ENCODE data around the gene DHX58. TPM values are rescaled to one million over a fixed set of nuclear protein-coding genes. Genes with fewer than 3 reads are reported as not detected.

Gene DHX58
- 40.4 TPM for total RNA-seq
- long read RNA-seq, transcript DHX58-201 (14 exons, 2,617 nt) = major isoform, 12 of 33 reads
- long read RNA-seq, partial matches to known transcripts = 13 of 33 reads
- long read RNA-seq, other reads (novel, unspliced or antisense) = 8 of 33 reads

DNA sequence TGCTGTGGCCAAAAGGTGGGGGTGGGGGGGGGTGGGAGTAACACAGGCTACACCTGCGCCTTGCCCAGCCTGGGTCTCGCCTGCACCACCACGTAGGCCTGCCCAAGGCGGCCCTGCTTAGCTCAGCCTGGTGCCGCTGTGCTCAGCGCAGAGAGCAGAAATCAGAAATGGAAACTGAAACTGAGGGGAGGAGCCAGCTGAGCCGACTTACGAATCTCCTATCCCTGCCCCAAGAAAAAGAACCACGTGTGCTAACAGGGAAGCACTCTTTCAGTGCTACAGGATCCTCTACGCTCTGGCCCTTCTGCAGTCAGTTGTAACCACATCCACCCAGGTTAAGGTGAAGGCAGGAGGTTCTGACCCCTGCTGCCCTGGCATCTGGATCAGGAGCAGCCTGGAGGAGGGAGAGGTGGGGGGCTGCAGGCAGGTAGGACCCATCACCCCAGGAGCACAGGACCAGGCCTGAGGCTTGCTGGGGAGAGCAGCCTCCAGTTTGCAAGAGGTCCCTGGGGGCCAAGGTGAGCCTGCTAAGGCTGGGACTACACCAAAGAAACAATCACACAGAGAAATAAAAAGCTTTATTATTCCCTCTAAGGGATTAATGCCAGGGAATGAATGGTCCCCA, at the start of gene DHX58:
Gene DHX58 (minus strand): TSS at position 163 of the 625 bp plus-strand sequence. CDS start 822 bp downstream, outside the sequence.
- Histone ChIP-seq H3K27ac (peak within 1 kb of the TSS; percentile 91), H3K36me3 (peaks cover 39% of the 10 kb centered on the region), H3K9me3 (no peaks in the 10 kb centered on the region), H3K27me3 (ENCODE audit: low read depth) (no peaks in the 10 kb centered on the region), H3K4me1 (peaks cover 31% of the 10 kb centered on the region), H3K4me3 (peak within 1 kb of the TSS; percentile 68)
- ATAC-seq (peak; percentile 88 to 93), DNase-seq (peak; percentile 80)
- intact Hi-C loops (cut with DNase I) = loop anchor here (10.0 kb wide), 1 partner anchor 148 kb away; the partner anchor contains the start of gene CNP
- no peak for TF ChIP-seq CTCF (IDR thresholded peaks at IDR 0.05)

GRCh38 chr17:42160531-42160910, 48.0 kb upstream of the DHX58 start:
- Histone ChIP-seq H3K4me3 (no peak overlapping the region), H3K36me3 (no peaks in the 10 kb centered on the region), H3K4me1 (peaks cover 4% of the 10 kb centered on the region), H3K27me3 (ENCODE audit: low read depth) (no peaks in the 10 kb centered on the region), H3K9me3 (no peaks in the 10 kb centered on the region), H3K27ac (no peak overlapping the region)
- ATAC-seq = no peak
- TF ChIP-seq CTCF (IDR thresholded peaks at IDR 0.05) = no peak
- intact Hi-C loops (cut with DNase I) = no loop called here
- DNase-seq = no peak

- Histone ChIP-seq H3K4me3 (no peak overlapping the region), H3K27me3 (ENCODE audit: low read depth) (no peaks in the 10 kb centered on the region), H3K27ac (no peak overlapping the region), H3K9me3 (no peaks in the 10 kb centered on the region), H3K36me3 (no peaks in the 10 kb centered on the region), H3K4me1 (peaks cover 8% of the 10 kb centered on the region)
- DNase-seq = no peak
- intact Hi-C loops (cut with DNase I) = no loop called here
- no peak for TF ChIP-seq CTCF (IDR thresholded peaks at IDR 0.05)
- no peak for ATAC-seq
Measured at GRCh38 chr17:42159796-42160530, 47.4 kb upstream of the DHX58 start.

GRCh38 chr17:42155614-42156045, 43.1 kb upstream of the DHX58 start:
- H3K9me3 ChIP-seq = no peaks in the 10 kb centered on the region
- TF ChIP-seq CTCF (IDR thresholded peaks at IDR 0.05) = no peak
- intact Hi-C loops (cut with DNase I) = no loop called here
- H3K4me1 ChIP-seq = peaks cover 37% of the 10 kb centered on the region
- no peaks in the 10 kb centered on the region for H3K27me3 ChIP-seq (ENCODE audit: low read depth)
- H3K27ac ChIP-seq = peak overlapping the region; percentile 92
- H3K36me3 ChIP-seq = peaks cover 11% of the 10 kb centered on the region
- H3K4me3 ChIP-seq = peak overlapping the region; percentile 100
- DNase-seq = no peak
- ATAC-seq = no peak

- Histone ChIP-seq H3K27ac (peak overlapping the region; percentile 92), H3K27me3 (ENCODE audit: low read depth) (no peaks in the 10 kb centered on the region), H3K4me3 (peak overlapping the region; percentile 100), H3K36me3 (peaks cover 25% of the 10 kb centered on the region), H3K4me1 (peaks cover 39% of the 10 kb centered on the region), H3K9me3 (no peaks in the 10 kb centered on the region)
- ATAC-seq (peak in 1 of 2 donors; percentile 8), DNase-seq (no peak)
- no peak for TF ChIP-seq CTCF (IDR thresholded peaks at IDR 0.05)
- intact Hi-C loops (cut with DNase I) = no loop called here
Measured at GRCh38 chr17:42153919-42154742, 41.6 kb upstream of the DHX58 start.

Measured in lower lobe of right lung (tissue), 2 donors.